Left hindlimb (tissue), 1 donor: ENCODE measurements around the gene HES2.
"Not testable (repeated sequence)": the region's sequence is repeated elsewhere in the genome, so short reads cannot be mapped to it uniquely, and the experiment has no call there.

ENCODE experiments used
- DNase-seq: peaks from one replicate; pipeline ENCODE4 v3.0.0-alpha.2; 2018

HES2 gene

DNA sequence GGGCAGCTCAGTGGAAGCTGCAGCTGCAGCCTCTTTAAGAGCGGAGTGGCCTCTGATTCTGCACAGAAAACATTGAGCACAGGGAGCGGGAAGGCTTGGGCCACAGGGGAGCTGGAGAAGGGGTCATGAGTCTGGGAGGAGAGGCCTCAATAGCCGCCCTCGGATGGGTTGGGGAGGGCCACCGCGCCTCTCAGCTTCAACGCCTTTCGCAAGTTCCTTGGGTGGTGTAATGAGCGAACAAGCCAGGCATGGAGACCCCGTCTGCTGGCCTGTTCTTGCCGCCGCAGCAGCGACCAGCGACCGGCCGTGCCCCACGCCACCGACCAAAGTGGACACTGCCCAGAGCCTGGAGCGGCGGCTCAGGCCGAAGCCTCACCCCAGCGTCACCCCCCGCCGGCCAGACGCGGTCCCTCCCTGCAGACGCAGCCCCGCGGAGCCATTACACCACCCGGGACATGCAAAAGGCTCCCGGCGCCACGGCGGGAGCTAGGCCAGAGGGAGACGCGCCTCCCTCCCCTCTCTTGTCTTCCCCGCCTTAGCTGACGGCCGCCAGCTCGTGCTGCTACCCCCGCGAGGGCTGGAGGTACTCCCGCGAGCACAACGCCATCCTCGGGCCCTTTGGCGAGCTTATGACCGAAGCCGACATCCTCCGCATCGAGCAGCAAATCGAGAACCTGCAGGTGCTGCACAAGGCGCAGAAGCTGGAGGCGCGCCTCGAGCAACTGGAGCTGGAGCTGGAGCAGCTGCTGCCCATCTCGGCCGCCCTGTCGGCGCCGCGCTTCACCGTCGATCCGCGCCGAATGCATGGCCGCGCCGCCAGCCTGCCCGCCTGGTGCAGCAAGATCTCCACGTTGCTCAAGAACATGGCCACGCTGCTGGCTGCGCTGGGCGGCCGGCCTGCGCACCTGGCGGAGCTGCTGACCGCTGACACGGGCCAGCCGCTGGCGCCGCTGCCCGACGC lies 34.5 kb upstream of the HES2 start:
- DNase-seq = not testable (repeated sequence)

DNA sequence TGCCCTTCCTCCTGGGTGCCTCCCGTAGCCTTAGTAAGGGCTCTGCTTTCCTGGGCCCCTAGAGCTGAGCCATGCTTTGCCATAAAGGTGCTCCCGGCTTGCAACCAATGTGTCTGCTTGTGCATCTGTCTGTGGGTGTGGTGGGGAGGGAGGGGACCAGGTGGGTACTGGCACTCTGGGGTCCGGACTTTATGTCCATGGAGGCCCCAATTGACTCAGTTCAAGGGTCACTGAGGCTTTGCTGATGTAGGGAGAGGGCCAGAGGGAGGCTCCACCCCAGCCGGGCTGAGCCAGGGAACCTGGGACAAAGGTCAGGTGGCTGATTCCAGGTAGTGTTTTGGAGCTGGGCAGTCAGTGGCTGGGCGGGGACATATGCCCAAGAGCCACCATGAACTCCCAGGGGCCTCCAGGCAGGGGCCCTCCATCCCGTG lies 31.2 kb upstream of the HES2 start:
- no peak for DNase-seq

DNA sequence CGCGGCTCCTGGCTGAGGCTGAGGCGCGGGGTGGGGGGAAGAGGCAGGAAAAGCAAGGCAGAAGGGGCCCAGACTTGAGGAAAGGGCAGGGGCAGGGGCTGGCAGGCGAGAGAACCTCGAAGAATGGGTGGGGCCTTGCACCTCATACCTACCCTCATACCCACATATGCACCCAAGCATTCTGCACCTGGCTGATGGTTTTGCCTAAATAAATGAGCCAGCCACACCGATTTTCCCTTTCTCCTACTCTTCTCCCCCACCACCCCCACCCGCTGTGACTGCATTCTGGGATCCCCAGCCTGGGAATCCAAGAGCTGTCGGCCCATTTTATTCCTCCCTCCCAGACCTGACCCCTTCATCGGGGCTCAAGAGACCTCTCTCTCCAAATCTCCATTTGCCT lies 30.8 kb upstream of the HES2 start:
- DNase-seq = not testable (repeated sequence)

- DNase-seq = no peak
These were observed 30.3 kb upstream of the HES2 start for GRCh38 chr1:6450005-6450450.

DNA sequence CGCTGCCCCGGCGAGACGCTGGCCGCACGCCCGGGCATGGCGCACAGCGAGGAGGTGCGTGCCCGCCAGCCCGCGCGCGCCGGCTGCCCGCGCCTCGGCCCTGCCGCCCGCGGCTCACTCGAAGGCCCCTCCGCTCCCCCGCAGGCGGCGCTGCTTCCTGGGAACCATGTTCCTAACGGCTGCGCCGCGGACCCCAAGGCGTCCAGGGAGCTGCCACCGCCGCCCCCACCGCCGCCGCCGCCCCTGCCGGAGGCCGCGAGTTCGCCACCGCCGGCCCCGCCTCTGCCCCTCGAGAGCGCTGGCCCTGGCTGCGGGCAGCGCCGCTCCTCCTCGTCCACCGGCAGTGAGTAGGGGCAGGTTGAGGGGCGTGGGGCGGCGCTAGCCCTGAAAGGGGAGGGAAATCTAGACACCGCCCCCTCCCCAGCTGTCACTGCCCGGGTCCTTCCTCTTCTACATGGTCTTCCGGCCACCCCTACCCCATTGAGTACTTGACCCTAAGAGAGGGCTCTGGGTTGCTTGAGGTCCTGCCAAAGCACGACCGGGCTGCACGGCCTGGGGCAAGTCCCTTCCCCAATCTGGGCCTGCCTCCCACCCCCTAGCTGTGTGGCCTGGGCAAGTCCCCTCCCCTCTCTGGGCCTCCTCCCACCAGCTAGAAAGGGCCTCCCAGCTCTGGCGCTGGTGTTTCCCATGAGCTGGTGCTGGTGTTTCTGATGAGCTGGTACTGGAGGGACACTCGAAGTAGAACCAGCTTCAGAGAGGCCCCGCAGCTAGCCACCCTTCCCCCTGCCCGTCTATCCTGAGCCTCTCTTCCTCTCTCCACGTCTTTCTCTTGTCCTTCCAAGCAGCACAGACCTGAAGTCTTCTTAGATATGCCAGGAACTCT lies 29.3 kb upstream of the HES2 start:
- DNase-seq = no peak

DNA sequence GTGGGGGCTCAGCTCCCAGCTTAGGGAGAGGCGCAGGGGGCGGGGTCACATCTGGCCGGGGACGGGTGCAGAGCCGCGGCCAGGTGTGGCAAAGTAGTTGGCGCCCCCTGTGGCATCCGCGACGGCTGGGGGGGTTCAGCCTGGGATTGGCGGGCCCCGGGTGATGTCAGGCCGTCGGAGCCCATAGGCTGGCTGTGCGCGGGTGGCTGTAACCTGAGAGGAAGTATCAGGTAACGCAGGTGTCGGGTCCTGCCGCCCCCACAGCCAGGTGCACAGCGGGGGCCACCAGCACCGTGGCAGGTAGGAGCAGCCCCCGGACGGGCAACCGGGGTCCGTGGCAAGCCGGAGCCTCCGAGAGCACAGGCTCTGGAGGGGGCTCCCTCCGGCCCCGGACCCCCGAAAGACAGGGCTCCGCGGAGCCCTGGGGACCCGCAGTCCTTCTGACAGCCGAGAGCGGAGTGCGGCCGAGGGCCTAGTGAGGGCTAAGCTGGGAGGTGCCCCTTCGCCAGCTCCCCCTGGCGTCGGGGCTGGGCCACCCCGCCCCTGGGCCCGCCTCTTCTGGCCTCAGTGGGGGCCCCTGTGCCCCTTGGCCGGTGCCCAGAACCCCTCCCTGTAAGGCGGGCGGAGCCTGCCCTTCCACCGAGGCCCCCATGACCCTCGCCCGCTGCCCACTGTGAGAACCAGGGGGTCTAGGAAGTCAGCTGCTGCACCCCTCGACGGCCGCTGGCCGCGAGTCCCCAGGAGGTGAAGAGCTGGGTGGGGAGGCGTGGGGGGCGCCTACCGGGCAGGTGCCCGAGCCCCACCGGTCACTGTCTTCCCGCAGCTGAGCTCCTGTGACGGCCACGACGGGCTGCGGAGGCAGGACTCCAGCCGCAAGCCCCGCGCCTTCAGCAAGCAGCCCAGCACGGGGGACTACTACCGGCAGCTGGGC lies 28.4 kb upstream of the HES2 start:
- no peak for DNase-seq

DNA sequence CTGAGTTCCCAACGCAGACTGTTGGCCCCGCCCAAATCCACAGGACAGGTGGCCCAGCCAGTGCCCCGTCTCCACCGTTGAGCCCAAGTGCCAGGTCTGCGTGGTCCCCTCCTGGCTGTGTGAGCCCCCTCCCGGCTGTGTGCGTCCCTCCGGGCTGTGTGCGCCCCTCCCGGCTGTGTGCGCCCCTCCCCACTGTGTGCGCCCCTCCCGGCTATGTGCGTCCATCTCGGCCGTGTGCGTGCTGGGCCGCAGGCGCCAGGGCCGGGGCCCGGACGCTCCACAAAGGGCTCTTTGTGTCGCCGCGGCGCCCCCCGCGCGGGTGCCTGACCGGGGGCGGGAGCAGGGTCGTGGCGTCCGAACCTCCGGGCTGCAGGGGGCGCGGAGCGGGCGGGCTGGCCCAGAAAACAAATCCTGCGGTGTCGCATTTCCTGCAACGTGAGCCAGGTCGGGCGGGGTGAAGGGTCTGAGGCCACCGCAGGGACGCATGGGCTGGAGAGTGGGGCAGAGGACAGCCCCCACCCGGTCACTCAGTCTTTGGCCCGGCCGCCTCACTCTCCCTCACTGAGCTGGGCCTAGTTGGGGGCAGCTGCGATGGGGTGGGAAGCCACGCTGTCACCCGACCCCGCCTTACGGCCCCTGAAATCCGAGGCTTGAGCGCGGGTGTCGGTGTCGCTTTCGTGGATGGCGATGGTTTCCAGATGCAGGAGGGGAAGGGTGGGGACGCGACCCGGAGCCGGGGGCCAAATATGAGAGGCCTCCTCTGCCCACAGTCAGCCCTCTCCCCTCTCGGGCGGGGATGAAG lies 27.5 kb upstream of the HES2 start:
- DNase-seq = no peak

DNA sequence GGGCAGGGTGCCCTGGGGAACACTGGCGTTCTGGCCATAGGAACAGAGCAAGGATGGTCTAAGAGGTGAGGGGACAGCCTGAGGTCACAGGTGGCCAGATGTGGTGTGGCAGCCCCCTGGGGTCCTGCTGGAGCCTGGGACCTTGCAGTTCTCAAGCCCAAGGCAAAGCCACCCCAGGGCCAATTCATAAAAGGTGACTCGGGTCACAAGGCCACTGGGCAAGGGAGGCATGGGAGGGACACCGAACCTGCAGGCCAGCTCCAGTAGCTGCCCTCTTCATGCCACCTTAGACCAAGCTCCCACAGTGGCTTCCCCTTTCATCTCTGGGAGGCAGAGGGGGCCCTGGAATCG lies 26.9 kb upstream of the HES2 start:
- DNase-seq = no peak

GRCh38 chr1:6445929-6446328 lies 26.2 kb upstream of the HES2 start:
- DNase-seq = not testable (repeated sequence)

- no peak for DNase-seq
These were observed 25.5 kb upstream of the HES2 start for GRCh38 chr1:6445062-6445763.

- no peak for DNase-seq
These were observed 24.7 kb upstream of the HES2 start for GRCh38 chr1:6444377-6444776.

GRCh38 chr1:6443339-6444115 lies 23.8 kb upstream of the HES2 start:
- DNase-seq = no peak

- DNase-seq = no peak
These were observed 21.9 kb upstream of the HES2 start for GRCh38 chr1:6441586-6441985.

- DNase-seq = no peak
These were observed 20.7 kb upstream of the HES2 start for GRCh38 chr1:6440198-6441126.

DNA sequence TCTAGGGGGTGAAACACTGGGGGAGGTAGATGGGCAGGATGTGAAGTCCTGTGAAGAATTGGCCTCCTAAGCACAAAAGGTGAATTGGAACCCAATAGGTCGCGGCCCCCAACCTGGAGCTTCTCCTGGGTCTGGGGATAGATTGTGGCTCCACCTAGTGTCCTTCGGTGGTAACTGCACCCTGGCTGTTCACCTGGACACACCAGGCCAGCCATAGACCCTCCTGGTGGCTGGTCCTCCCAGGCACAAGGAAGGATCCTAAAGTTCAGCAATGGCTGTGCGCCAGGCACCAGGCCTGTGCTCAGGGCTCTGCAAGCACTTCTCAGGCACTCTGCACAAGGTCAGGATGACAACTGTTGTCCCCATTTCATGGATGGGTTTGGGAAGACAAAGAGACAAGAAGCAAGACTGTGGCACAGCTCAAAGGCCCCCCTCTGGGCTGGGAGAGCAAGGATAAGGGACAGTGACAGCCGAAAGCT lies 18.4 kb upstream of the HES2 start:
- DNase-seq = no peak

DNA sequence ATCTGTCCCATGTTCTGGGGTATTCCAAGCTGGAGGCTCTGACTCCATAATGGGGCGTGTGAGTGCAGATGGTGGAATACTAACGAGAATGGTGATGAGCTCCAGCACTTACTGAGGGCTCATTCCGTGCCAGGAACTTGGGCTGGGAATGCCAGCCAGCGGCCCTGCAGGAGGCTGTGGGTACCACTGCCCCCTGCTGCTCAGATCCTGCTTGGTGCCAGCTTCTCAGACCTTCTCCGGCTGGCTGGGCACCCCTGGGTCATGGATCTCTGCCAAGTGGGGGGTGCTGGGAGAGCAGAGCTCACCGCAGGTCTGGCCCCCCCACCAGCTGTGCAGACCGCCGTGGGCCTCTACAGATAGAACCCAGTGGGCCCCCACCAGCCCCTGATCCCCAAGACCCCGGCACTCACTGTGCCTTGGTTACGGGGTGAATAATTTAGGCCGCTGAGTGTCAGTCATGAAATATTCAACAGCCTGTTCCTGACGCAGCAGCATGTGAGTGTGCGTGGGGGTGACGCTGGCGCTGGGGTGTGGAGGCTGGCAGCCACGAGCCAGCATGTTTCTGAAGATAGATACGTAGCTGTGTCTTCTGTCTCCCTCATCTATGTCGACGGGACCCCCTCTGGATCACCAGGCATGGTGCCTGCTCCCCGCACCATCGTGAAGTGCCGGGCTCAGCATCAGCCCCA lies 17.4 kb upstream of the HES2 start:
- not testable (repeated sequence) for DNase-seq

DNA sequence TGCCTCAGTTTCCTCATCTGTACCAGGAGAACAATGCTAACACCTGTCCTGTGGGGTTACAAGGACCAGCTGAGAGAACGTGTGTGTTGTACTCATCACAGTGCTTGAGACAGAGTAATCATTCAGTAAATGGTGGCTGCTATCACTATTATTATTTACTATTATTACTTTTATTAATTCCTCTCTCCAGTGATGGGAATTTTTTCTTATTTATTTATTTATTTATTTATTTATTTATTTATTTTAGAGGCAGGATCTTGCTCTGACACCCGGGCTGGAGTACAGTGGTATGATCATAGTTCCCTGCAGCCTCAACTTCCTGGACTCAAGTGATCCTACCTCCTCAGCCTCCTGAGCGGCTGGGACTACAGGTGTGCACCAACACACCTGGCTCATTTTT lies 16.6 kb upstream of the HES2 start:
- not testable (repeated sequence) for DNase-seq

DNA sequence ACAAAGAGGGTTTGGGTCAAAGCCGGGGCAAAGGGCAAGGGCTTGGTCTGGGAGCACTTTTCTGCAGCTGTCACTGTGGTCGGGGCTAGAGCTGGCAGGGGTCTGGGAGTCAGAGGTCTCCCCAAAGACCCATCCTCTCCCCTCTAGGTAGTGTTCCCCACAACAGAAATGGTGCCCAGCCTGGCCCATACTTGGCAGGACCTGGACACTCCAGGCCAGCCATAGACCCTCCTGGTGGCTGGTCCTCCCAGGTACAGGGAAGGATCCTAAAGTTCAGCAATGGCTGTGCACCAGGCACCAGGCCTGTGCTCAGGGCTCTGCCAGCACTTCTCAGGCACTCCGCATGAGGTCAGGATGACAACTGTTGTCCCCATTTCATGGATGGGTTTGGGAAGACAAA lies 15.8 kb upstream of the HES2 start:
- no peak for DNase-seq
